ENCODE measurements around the gene KRT2. TPM values are rescaled to one million over a fixed set of nuclear protein-coding genes. Genes with fewer than 3 reads are reported as not detected.

KRT2 gene
- not detected in 2 replicates for total RNA-seq (2014; rRNA removed; shearing (Covaris generic))
- not detected in 2 replicates for polyA plus RNA-seq (2015; cell fraction: cytosol; rRNA removed)
- not detected in 2 replicates for polyA plus RNA-seq (2015; cell fraction: nucleus; rRNA removed)

- no peak for DNase-seq (ENCODE audit: low read depth, low spot score)
- in situ Hi-C loops (cut with HindIII; ENCODE audit: low pct_unique_long_range_greater_than_20kb, low sequenced_read_pairs) = no loop called here
These were observed at the start of gene KRT2 for GRCh38 chr12:52651726-52652261. KRT2 (minus strand) TSS chr12:52652211; CDS start chr12:52652142, 69 bp downstream.

GRCh38 chr12:52701281-52701680 lies 49.3 kb upstream of the KRT2 start:
- no peak for DNase-seq (ENCODE audit: low read depth, low spot score)
- in situ Hi-C loops (cut with HindIII; ENCODE audit: low pct_unique_long_range_greater_than_20kb, low sequenced_read_pairs) = no loop called here

- no peak for DNase-seq (ENCODE audit: low read depth, low spot score)
- in situ Hi-C loops (cut with HindIII; ENCODE audit: low pct_unique_long_range_greater_than_20kb, low sequenced_read_pairs) = no loop called here
These were observed 47.9 kb upstream of the KRT2 start for GRCh38 chr12:52699960-52700359.

GRCh38 chr12:52699373-52699772 lies 47.4 kb upstream of the KRT2 start:
- no peak for DNase-seq (ENCODE audit: low read depth, low spot score)
- in situ Hi-C loops (cut with HindIII; ENCODE audit: low pct_unique_long_range_greater_than_20kb, low sequenced_read_pairs) = no loop called here

- no peak for DNase-seq (ENCODE audit: low read depth, low spot score)
- in situ Hi-C loops (cut with HindIII; ENCODE audit: low pct_unique_long_range_greater_than_20kb, low sequenced_read_pairs) = no loop called here
These were observed 46.8 kb upstream of the KRT2 start for GRCh38 chr12:52698651-52699340.

GRCh38 chr12:52697058-52697582 lies 45.1 kb upstream of the KRT2 start:
- in situ Hi-C loops (cut with HindIII; ENCODE audit: low pct_unique_long_range_greater_than_20kb, low sequenced_read_pairs) = no loop called here
- DNase-seq (ENCODE audit: low read depth, low spot score) = no peak

- no peak for DNase-seq (ENCODE audit: low read depth, low spot score)
- in situ Hi-C loops (cut with HindIII; ENCODE audit: low pct_unique_long_range_greater_than_20kb, low sequenced_read_pairs) = no loop called here
These were observed 44.6 kb upstream of the KRT2 start for GRCh38 chr12:52696588-52696987.

- in situ Hi-C loops (cut with HindIII; ENCODE audit: low pct_unique_long_range_greater_than_20kb, low sequenced_read_pairs) = no loop called here
- no peak for DNase-seq (ENCODE audit: low read depth, low spot score)
These were observed 43.0 kb upstream of the KRT2 start for GRCh38 chr12:52695039-52695438.

GRCh38 chr12:52694151-52694550 lies 42.1 kb upstream of the KRT2 start:
- DNase-seq (ENCODE audit: low read depth, low spot score) = no peak
- in situ Hi-C loops (cut with HindIII; ENCODE audit: low pct_unique_long_range_greater_than_20kb, low sequenced_read_pairs) = no loop called here

- no peak for DNase-seq (ENCODE audit: low read depth, low spot score)
- in situ Hi-C loops (cut with HindIII; ENCODE audit: low pct_unique_long_range_greater_than_20kb, low sequenced_read_pairs) = no loop called here
These were observed 41.2 kb upstream of the KRT2 start for GRCh38 chr12:52693261-52693660.

- in situ Hi-C loops (cut with HindIII; ENCODE audit: low pct_unique_long_range_greater_than_20kb, low sequenced_read_pairs) = no loop called here
- peak; percentile 52 for DNase-seq (ENCODE audit: low read depth, low spot score)
These were observed 40.2 kb upstream of the KRT2 start for GRCh38 chr12:52692254-52692653.

- no peak for DNase-seq (ENCODE audit: low read depth, low spot score)
- in situ Hi-C loops (cut with HindIII; ENCODE audit: low pct_unique_long_range_greater_than_20kb, low sequenced_read_pairs) = no loop called here
These were observed 39.8 kb upstream of the KRT2 start for GRCh38 chr12:52691841-52692150.

- no peak for DNase-seq (ENCODE audit: low read depth, low spot score)
- in situ Hi-C loops (cut with HindIII; ENCODE audit: low pct_unique_long_range_greater_than_20kb, low sequenced_read_pairs) = no loop called here
These were observed 39.2 kb upstream of the KRT2 start for GRCh38 chr12:52691076-52691840.

- DNase-seq (ENCODE audit: low read depth, low spot score) = no peak
- in situ Hi-C loops (cut with HindIII; ENCODE audit: low pct_unique_long_range_greater_than_20kb, low sequenced_read_pairs) = no loop called here
These were observed 38.5 kb upstream of the KRT2 start for GRCh38 chr12:52690351-52691075.

GRCh38 chr12:52689936-52690335 lies 37.9 kb upstream of the KRT2 start:
- DNase-seq (ENCODE audit: low read depth, low spot score) = no peak
- in situ Hi-C loops (cut with HindIII; ENCODE audit: low pct_unique_long_range_greater_than_20kb, low sequenced_read_pairs) = no loop called here

- in situ Hi-C loops (cut with HindIII; ENCODE audit: low pct_unique_long_range_greater_than_20kb, low sequenced_read_pairs) = no loop called here
- DNase-seq (ENCODE audit: low read depth, low spot score) = no peak
These were observed 37.2 kb upstream of the KRT2 start for GRCh38 chr12:52689239-52689638.

- DNase-seq (ENCODE audit: low read depth, low spot score) = no peak
- in situ Hi-C loops (cut with HindIII; ENCODE audit: low pct_unique_long_range_greater_than_20kb, low sequenced_read_pairs) = no loop called here
These were observed 36.5 kb upstream of the KRT2 start for GRCh38 chr12:52688481-52688880.
